NCI-H774 (cell line): Measurements from ENCODE around the gene LMBR1L.
"Not testable (repeated sequence)": the region's sequence is repeated elsewhere in the genome, so short reads cannot be mapped to it uniquely, and the experiment has no call there.

Source experiments
- DNase-seq: peaks from one replicate; lab custom pipeline; 2025; lab: John Stamatoyannopoulos, UW

LMBR1L gene

GRCh38 chr12:49088150-49088931 is 22.3 kb downstream of the LMBR1L start:
- DNase-seq, result peak; percentile 87

- DNase-seq, result no peak
These were observed 24.5 kb downstream of the LMBR1L start for GRCh38 chr12:49086116-49086515.

- no peak for DNase-seq
These were observed 26.2 kb downstream of the LMBR1L start for GRCh38 chr12:49084438-49084837.

GRCh38 chr12:49079793-49080192 is 30.9 kb downstream of the LMBR1L start:
- DNase-seq, result no peak

- no peak for DNase-seq
These were observed 39.7 kb downstream of the LMBR1L start for GRCh38 chr12:49070971-49071370.

- DNase-seq, result peak; percentile 99
These were observed 40.9 kb downstream of the LMBR1L start, which contains the start of gene RHEBL1 for GRCh38 chr12:49069507-49070346. Gene RHEBL1 (minus strand): TSS chr12:49069979. CDS start chr12:49069785, 194 bp downstream.

GRCh38 chr12:49068879-49069506 is 41.7 kb downstream of the LMBR1L start:
- DNase-seq, result no peak

GRCh38 chr12:49066120-49066519 is 44.5 kb downstream of the LMBR1L start:
- DNase-seq, result no peak

- DNase-seq, result no peak
These were observed 45.9 kb downstream of the LMBR1L start for GRCh38 chr12:49064767-49065152.

GRCh38 chr12:49061916-49062315 is 48.7 kb downstream of the LMBR1L start:
- DNase-seq, result not testable (repeated sequence)

GRCh38 chr12:49061157-49061650 is 49.4 kb downstream of the LMBR1L start:
- DNase-seq, result no peak

- DNase-seq, result peak; percentile 94
These were observed 50.1 kb downstream of the LMBR1L start, which contains the start of gene KMT2D for GRCh38 chr12:49060237-49061156. Gene KMT2D (minus strand): TSS chr12:49060794. CDS start chr12:49055324, 5,470 bp downstream.

- peak; percentile 41 for DNase-seq
These were observed 51.1 kb downstream of the LMBR1L start for GRCh38 chr12:49059299-49060171.

GRCh38 chr12:49059045-49059298 is 51.7 kb downstream of the LMBR1L start:
- no peak for DNase-seq

- DNase-seq, result no peak
These were observed 52.1 kb downstream of the LMBR1L start for GRCh38 chr12:49058366-49059044.

- no peak for DNase-seq
These were observed 52.8 kb downstream of the LMBR1L start for GRCh38 chr12:49057888-49058287.

- DNase-seq, result no peak
These were observed 54.5 kb downstream of the LMBR1L start for GRCh38 chr12:49055978-49056754.

GRCh38 chr12:49055092-49055491 is 55.6 kb downstream of the LMBR1L start:
- DNase-seq, result no peak

GRCh38 chr12:49054524-49054923 is 56.1 kb downstream of the LMBR1L start:
- DNase-seq, result no peak
